GM12875 (cell line): ENCODE results near the gene METTL25.

Experiments used
- H3K4me3 ChIP-seq: one replicate; pipeline ENCODE4 v1.5.1; 2011; ENCODE audit warnings: low read depth, low read length, control low read depth
- TF ChIP-seq, protein P1 (sequence below): IDR thresholded peaks from 2 replicates; pipeline ENCODE4 v1.5.1; 2011; ENCODE audit warnings: low read depth, mild to moderate bottlenecking, control low read depth, inconsistent platforms, low read length, moderate library complexity, borderline replicate concordance; ENCODE audit not compliant: insufficient read depth

METTL25 gene

DNA sequence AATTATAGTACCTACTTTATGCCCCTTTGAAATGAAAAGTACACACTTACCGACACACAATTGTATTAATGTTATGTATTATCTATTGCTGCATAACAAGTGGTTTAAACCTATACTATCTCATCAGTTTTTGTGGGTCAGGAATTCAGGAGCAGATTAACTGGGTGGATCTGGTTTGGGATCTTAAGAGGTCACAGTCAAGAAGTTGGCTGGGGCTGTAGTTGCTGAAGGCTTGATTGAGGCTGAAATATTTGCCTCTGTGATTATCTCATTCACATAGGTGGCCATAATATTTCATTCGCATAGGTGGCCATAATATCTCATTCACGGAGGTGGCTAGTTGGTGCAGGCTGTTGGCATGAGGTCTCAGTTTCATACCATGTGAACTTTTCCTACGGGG lies 5.7 kb downstream of the METTL25 start:
- TF ChIP-seq, protein P1, sequence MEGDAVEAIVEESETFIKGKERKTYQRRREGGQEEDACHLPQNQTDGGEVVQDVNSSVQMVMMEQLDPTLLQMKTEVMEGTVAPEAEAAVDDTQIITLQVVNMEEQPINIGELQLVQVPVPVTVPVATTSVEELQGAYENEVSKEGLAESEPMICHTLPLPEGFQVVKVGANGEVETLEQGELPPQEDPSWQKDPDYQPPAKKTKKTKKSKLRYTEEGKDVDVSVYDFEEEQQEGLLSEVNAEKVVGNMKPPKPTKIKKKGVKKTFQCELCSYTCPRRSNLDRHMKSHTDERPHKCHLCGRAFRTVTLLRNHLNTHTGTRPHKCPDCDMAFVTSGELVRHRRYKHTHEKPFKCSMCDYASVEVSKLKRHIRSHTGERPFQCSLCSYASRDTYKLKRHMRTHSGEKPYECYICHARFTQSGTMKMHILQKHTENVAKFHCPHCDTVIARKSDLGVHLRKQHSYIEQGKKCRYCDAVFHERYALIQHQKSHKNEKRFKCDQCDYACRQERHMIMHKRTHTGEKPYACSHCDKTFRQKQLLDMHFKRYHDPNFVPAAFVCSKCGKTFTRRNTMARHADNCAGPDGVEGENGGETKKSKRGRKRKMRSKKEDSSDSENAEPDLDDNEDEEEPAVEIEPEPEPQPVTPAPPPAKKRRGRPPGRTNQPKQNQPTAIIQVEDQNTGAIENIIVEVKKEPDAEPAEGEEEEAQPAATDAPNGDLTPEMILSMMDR, result no peak
- H3K4me3 ChIP-seq, result no peak overlapping the region

DNA sequence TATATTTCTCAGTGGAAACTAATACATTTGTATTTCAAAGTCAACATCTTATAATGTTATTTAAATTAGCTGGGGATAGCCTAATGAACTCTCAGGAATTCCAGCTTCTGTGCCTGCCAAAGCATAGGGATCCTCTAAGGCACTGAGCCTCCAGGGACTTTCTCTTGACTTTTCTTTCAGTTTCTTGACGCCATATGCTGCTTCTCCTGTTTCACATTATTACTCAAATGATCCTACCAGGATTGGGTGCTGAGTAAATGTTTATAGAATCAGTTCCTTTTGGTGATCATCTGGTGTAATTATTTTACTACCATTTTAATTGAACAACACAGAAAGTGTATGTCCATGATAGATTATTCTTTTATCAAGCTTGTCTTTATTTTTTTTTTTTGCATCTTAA lies 7.9 kb downstream of the METTL25 start:
- TF ChIP-seq, protein P1, result no peak
- H3K4me3 ChIP-seq, result no peak overlapping the region

DNA sequence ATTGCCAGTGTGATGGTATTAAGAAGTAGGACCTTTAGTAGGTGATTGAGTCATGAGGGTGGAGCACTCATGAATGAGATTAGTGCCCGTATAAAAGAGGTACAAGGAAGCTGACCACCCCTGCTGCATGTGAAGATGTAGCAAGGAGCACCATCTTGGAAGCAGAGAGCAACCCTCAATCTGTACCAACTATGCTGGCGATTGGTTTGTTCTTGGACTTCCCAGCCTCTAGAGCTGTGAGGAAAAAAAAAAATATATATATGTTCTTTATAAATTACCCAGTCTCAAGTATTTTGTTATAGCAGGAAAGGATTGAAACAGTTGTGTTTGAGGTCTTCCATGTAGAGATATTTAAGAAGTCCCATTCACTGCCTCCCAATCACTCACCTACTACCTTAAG lies 16.9 kb downstream of the METTL25 start:
- no peak overlapping the region for H3K4me3 ChIP-seq
- TF ChIP-seq, protein P1, result no peak

DNA sequence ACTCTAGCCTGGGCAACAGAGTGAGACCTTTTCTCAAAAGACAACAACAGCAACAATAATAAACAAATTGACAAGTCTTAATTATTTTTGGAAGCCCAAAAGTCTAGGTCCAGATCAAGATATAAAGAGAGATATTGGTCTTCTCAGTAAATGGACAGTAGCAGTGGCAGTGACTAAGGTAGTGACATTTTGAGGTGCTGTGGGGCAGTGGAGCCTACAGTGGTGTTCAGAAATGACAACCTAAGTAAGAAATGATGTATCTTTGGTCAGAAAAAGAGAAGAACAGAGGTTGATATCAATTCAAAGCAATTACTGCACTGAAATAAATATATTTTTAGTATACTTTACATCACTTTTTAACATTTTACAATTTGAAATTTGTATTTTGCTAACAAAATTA lies 20.7 kb downstream of the METTL25 start:
- TF ChIP-seq, protein P1, result no peak
- no peak overlapping the region for H3K4me3 ChIP-seq

DNA sequence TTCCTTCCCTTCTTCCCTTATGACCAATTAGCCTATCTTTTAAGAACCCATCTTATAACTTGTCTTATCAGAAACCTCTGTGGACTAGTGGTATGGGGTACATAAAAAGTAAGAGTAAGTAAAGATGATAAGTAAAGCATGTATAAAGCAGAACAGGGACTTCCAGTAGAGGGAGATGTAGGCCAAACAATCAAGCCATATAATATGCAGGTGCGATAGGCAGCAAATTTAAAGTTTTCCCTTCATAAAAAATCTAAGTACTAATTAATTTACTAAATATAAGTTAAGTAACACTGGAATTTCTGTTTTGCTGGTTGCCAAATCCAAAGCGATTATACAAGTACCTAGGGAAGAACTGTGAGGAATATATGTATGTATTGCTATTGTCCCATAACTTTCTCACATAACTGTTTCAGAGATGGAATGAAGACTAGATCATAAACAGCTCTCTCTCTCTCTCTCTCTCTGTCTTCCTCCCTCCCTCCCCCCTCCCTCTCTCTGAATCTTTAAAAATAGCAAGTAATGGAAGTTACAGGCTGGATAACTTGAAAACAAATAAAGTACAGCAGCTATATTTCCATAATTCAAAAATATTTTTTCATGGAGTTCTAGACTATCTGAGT lies 25.7 kb downstream of the METTL25 start:
- TF ChIP-seq, protein P1, result no peak
- no peak overlapping the region for H3K4me3 ChIP-seq

DNA sequence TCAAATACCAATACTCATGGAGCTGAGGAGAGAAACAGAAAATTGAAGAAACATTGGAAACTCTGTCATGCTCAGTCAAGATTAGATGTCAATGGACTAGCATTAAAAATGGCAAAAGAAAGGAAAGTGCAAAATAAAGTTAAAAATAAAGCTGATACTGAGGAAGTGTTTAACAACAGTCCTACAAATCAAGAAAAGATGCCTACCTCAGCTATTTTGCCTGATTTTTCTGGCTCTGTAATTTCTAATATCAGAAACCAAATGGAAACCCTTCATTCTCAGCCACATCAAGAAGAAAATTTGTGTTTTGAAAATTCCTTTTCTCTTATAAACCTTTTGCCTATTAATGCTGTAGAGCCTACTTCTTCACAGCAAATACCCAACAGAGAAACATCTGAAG lies 40.5 kb downstream of the METTL25 start:
- TF ChIP-seq, protein P1, result no peak

DNA sequence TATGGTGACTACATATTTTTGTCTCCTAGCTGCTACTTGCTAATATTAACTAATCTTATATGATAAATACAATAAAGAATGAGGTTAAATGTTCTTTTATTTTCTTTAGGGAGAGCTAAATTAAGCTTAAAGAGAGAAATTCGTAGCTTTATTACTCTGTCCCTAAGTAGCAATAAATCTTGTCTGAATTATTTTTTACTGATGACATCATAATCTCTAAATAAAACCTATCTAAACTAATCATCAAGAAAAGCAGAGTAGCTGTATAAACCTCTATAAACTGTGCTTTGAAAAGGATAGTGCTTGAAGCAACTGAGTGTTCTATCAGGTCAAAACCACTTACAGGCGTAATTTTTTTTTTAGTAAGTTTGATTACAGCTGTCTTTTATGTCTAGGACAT lies 42.5 kb downstream of the METTL25 start:
- no peak overlapping the region for H3K4me3 ChIP-seq
- TF ChIP-seq, protein P1, result no peak

More for the DNA sequence above, 40.5 kb downstream of the METTL25 start:
- H3K4me3 ChIP-seq, result no peak overlapping the region
